ENCODE data around the gene DCDC2B. TPM values are rescaled to one million over a fixed set of nuclear protein-coding genes. Genes with fewer than 3 reads are reported as not detected.

DCDC2B gene
- total and polyA plus RNA-seq, 10 of the 15 experiments (the other 5 are each of a cell fraction or from before 2014, with no cell fraction given): 0.12 to 0.21 (median 0.15) TPM; not detected in 7

GRCh38 chr1:32199717-32200072 lies 9.2 kb upstream of the DCDC2B start (continued):
- TF ChIP-seq SRF (IDR thresholded peaks at IDR 0.05; ENCODE audit: low read depth in 2 of 2, low read length in 2 of 2) (no peak), NR2C2 (IDR thresholded peaks at IDR 0.05; ENCODE audit: borderline replicate concordance, control insufficient read depth, insufficient read length, low read depth) (no peak), RCOR1 (conservative IDR thresholded peaks at IDR 0.05; ENCODE audit: low read depth, low read length) (no peak), SP1 (IDR thresholded peaks at IDR 0.05; ENCODE audit: low read depth, low read length) (no peak), CEBPZ (IDR thresholded peaks at IDR 0.05; ENCODE audit: low read depth, low read length) (no peak), IRF4 (IDR thresholded peaks at IDR 0.05; ENCODE audit: low read depth, low read length) (no peak), ZBED1 (IDR thresholded peaks at IDR 0.05; ENCODE audit: borderline replicate concordance) (no peak), YY1 (IDR thresholded peaks at IDR 0.05; ENCODE audit: low read depth, low read length) (no peak), HDAC6 (IDR thresholded peaks at IDR 0.05; ENCODE audit: unreplicated experiment) (no peak)
- TF ChIP-seq, protein P1, sequence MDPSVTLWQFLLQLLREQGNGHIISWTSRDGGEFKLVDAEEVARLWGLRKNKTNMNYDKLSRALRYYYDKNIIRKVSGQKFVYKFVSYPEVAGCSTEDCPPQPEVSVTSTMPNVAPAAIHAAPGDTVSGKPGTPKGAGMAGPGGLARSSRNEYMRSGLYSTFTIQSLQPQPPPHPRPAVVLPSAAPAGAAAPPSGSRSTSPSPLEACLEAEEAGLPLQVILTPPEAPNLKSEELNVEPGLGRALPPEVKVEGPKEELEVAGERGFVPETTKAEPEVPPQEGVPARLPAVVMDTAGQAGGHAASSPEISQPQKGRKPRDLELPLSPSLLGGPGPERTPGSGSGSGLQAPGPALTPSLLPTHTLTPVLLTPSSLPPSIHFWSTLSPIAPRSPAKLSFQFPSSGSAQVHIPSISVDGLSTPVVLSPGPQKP (IDR thresholded peaks at IDR 0.05; ENCODE audit: low read depth, low read length): no peak
- TF ChIP-seq, protein P2, sequence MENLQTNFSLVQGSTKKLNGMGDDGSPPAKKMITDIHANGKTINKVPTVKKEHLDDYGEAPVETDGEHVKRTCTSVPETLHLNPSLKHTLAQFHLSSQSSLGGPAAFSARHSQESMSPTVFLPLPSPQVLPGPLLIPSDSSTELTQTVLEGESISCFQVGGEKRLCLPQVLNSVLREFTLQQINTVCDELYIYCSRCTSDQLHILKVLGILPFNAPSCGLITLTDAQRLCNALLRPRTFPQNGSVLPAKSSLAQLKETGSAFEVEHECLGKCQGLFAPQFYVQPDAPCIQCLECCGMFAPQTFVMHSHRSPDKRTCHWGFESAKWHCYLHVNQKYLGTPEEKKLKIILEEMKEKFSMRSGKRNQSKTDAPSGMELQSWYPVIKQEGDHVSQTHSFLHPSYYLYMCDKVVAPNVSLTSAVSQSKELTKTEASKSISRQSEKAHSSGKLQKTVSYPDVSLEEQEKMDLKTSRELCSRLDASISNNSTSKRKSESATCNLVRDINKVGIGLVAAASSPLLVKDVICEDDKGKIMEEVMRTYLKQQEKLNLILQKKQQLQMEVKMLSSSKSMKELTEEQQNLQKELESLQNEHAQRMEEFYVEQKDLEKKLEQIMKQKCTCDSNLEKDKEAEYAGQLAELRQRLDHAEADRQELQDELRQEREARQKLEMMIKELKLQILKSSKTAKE (IDR thresholded peaks at IDR 0.05; ENCODE audit: low read depth, poor library complexity, severe bottlenecking): no peak
- TF ChIP-seq, protein P3, sequence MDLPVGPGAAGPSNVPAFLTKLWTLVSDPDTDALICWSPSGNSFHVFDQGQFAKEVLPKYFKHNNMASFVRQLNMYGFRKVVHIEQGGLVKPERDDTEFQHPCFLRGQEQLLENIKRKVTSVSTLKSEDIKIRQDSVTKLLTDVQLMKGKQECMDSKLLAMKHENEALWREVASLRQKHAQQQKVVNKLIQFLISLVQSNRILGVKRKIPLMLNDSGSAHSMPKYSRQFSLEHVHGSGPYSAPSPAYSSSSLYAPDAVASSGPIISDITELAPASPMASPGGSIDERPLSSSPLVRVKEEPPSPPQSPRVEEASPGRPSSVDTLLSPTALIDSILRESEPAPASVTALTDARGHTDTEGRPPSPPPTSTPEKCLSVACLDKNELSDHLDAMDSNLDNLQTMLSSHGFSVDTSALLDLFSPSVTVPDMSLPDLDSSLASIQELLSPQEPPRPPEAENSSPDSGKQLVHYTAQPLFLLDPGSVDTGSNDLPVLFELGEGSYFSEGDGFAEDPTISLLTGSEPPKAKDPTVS (IDR thresholded peaks at IDR 0.05; ENCODE audit: low read depth, low read length): no peak
- TF ChIP-seq, protein P4, sequence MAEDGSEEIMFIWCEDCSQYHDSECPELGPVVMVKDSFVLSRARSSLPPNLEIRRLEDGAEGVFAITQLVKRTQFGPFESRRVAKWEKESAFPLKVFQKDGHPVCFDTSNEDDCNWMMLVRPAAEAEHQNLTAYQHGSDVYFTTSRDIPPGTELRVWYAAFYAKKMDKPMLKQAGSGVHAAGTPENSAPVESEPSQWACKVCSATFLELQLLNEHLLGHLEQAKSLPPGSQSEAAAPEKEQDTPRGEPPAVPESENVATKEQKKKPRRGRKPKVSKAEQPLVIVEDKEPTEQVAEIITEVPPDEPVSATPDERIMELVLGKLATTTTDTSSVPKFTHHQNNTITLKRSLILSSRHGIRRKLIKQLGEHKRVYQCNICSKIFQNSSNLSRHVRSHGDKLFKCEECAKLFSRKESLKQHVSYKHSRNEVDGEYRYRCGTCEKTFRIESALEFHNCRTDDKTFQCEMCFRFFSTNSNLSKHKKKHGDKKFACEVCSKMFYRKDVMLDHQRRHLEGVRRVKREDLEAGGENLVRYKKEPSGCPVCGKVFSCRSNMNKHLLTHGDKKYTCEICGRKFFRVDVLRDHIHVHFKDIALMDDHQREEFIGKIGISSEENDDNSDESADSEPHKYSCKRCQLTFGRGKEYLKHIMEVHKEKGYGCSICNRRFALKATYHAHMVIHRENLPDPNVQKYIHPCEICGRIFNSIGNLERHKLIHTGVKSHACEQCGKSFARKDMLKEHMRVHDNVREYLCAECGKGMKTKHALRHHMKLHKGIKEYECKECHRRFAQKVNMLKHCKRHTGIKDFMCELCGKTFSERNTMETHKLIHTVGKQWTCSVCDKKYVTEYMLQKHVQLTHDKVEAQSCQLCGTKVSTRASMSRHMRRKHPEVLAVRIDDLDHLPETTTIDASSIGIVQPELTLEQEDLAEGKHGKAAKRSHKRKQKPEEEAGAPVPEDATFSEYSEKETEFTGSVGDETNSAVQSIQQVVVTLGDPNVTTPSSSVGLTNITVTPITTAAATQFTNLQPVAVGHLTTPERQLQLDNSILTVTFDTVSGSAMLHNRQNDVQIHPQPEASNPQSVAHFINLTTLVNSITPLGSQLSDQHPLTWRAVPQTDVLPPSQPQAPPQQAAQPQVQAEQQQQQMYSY (CRISPR knock-in tag; IDR thresholded peaks at IDR 0.05): no peak

All from GM12878 (cell line).